Fibroblast of lung (primary cell): ENCODE results near the gene IGF1R. TPM values are rescaled to one million over a fixed set of nuclear protein-coding genes. Genes with fewer than 3 reads are reported as not detected.

Experiments
- DNase-seq, 2 donors: peaks; one replicate each; pipeline versions ENCODE4 v3.0.0 to v3.0.0-alpha.2; 2010; ENCODE audit warnings: low read depth in 2 of 2
- H2AFZ ChIP-seq: 2 replicates; pipeline ENCODE4 v1.5.1; 2012; ENCODE audit warnings: low read length, control low read depth, inconsistent platforms
- H3K27ac ChIP-seq: 2 replicates; pipeline ENCODE4 v1.5.1; 2011; ENCODE audit warnings: low read length, control low read depth; ENCODE audit not compliant: insufficient read depth
- H3K27me3 ChIP-seq: 2 replicates; pipeline ENCODE4 v1.5.1; 2011; ENCODE audit warnings: mild to moderate bottlenecking, low read length; ENCODE audit not compliant: control insufficient read depth, insufficient read depth
- H3K36me3 ChIP-seq: 2 replicates; pipeline ENCODE4 v1.5.1; 2011; ENCODE audit warnings: low read length; ENCODE audit not compliant: control insufficient read depth, insufficient read depth
- H3K4me1 ChIP-seq: 2 replicates; pipeline ENCODE4 v1.5.1; 2011; ENCODE audit warnings: low read length; ENCODE audit not compliant: control insufficient read depth, insufficient read depth; ENCODE audit errors: extremely low read depth
- H3K4me2 ChIP-seq: 2 replicates; pipeline ENCODE4 v1.5.1; 2011; ENCODE audit warnings: low read length, control low read depth; ENCODE audit not compliant: insufficient read depth; ENCODE audit errors: extremely low read depth
- H3K4me3 ChIP-seq, 4 experiments: fragments of 200-600 bp in 1 of 4; sonication (generic) in 1 of 4; replicated peaks in 1 of 4; 2 replicates each; pipeline ENCODE4 v1.5.1; 2011 to 2016; ENCODE audit warnings: low read length in 4 of 4, low read depth in 3 of 4, mild to moderate bottlenecking in 3 of 4, control low read depth in 2 of 4, inconsistent platforms in 1 of 4, mixed read lengths in 1 of 4; ENCODE audit not compliant: insufficient read depth in 1 of 4; ENCODE audit errors: control extremely low read depth in 1 of 4
- H3K79me2 ChIP-seq: 2 replicates; pipeline ENCODE4 v1.5.1; 2012; ENCODE audit warnings: mild to moderate bottlenecking, low read length, inconsistent platforms; ENCODE audit not compliant: control insufficient read depth, insufficient read depth
- H3K9ac ChIP-seq: 2 replicates; pipeline ENCODE4 v1.5.1; 2011; ENCODE audit warnings: mild to moderate bottlenecking, low read length, control low read depth; ENCODE audit not compliant: insufficient read depth
- H3K9me3 ChIP-seq: 2 replicates; pipeline ENCODE4 v1.5.1; 2012; ENCODE audit warnings: low read depth, low read length; ENCODE audit not compliant: control insufficient read depth, insufficient read depth
- H4K20me1 ChIP-seq: 2 replicates; pipeline ENCODE4 v1.5.1; 2011; ENCODE audit warnings: low read length; ENCODE audit not compliant: control insufficient read depth, insufficient read depth; ENCODE audit errors: extremely low read depth
- CTCF ChIP-seq, 2 donors: IDR thresholded peaks in 1 of 2; conservative IDR thresholded peaks in 1 of 2; 1 replicate in 1 of 2; 2 replicates in 1 of 2; pipeline ENCODE4 v1.5.1; 2011 to 2012; ENCODE audit warnings: low read length in 2 of 2, control low read depth in 1 of 2, inconsistent platforms in 1 of 2, low read depth in 1 of 2, mild to moderate bottlenecking in 1 of 2
- EZH2 ChIP-seq: IDR thresholded peaks from 2 replicates; pipeline ENCODE4 v1.5.1; 2012; ENCODE audit warnings: low read length, control low read depth, mild to moderate bottlenecking; ENCODE audit errors: missing control alignments
- polyA plus RNA-seq, 2 donors: library from polyadenylated mRNA; depleted of rRNA in 1 of 2; stranded (reverse) in 1 of 2; unstranded in 1 of 2; fragments of >200 nt; gene quantifications; 2 replicates each; pipeline ENCODE4 v1.2.1, GENCODE V29; 2011 to 2012; ENCODE audit warnings: missing spikeins in 1 of 2
- total RNA-seq: library from RNA; depleted of rRNA; stranded (reverse); fragments of >200 nt; gene quantifications from 2 replicates; pipeline ENCODE4 v1.2.1, GENCODE V29; 2014

The IGF1R gene
- total and polyA plus RNA-seq, 2 donors (not counting 1 experiment from before 2014, with no cell fraction given) = 14.6 to 28.6 TPM

GRCh38 chr15:98666441-98666840 lies 18.1 kb downstream of the IGF1R start:
- H3K79me2 ChIP-seq = peaks cover 65% of the 10 kb centered on the region
- no peaks in the 10 kb centered on the region for H3K27me3 ChIP-seq
- no peaks in the 10 kb centered on the region for H4K20me1 ChIP-seq
- no peak overlapping the region for H2AFZ ChIP-seq
- peaks cover 26% of the 10 kb centered on the region for H3K4me1 ChIP-seq
- H3K9ac ChIP-seq = no peak overlapping the region
- no peak overlapping the region for H3K4me2 ChIP-seq
- DNase-seq = no peak
- H3K36me3 ChIP-seq = peaks cover 2% of the 10 kb centered on the region
- H3K9me3 ChIP-seq = no peaks in the 10 kb centered on the region
- H3K4me3 ChIP-seq = no peak overlapping the region
- TF ChIP-seq CTCF (conservative IDR thresholded peaks at IDR 0.05 in 1 of 2, IDR thresholded peaks at IDR 0.05 in 1 of 2; ENCODE audit: low read depth in 1 of 2, low read length in 2 of 2) (no peak), EZH2 (no peak)
- H3K27ac ChIP-seq = no peak overlapping the region

- TF ChIP-seq CTCF (conservative IDR thresholded peaks at IDR 0.05 in 1 of 2, IDR thresholded peaks at IDR 0.05 in 1 of 2; ENCODE audit: low read depth in 1 of 2, low read length in 2 of 2) = no peak
- peaks cover 30% of the 10 kb centered on the region for H3K4me1 ChIP-seq
- no peak overlapping the region for H3K4me2 ChIP-seq
- peaks cover 2% of the 10 kb centered on the region for H3K36me3 ChIP-seq
- H3K79me2 ChIP-seq = peaks cover 63% of the 10 kb centered on the region
- H2AFZ ChIP-seq = no peak overlapping the region
- H3K27ac ChIP-seq = no peak overlapping the region
- H3K27me3 ChIP-seq = no peaks in the 10 kb centered on the region
- H3K9me3 ChIP-seq = no peaks in the 10 kb centered on the region
- H3K4me3 ChIP-seq = no peak overlapping the region
- H4K20me1 ChIP-seq = no peaks in the 10 kb centered on the region
- no peak overlapping the region for H3K9ac ChIP-seq
- no peak for DNase-seq
Observed at GRCh38 chr15:98666841-98667240, 18.5 kb downstream of the IGF1R start.

GRCh38 chr15:98667521-98668179 lies 19.3 kb downstream of the IGF1R start:
- Histone ChIP-seq H3K36me3 (peaks cover 2% of the 10 kb centered on the region), H4K20me1 (no peaks in the 10 kb centered on the region), H3K79me2 (peaks cover 63% of the 10 kb centered on the region), H3K9ac (no peak overlapping the region), H3K4me3 (no peak overlapping the region), H2AFZ (no peak overlapping the region), H3K9me3 (no peaks in the 10 kb centered on the region), H3K4me2 (no peak overlapping the region), H3K27ac (peak overlapping the region; percentile 16), H3K27me3 (no peaks in the 10 kb centered on the region), H3K4me1 (peaks cover 32% of the 10 kb centered on the region)
- DNase-seq = no peak
- TF ChIP-seq CTCF (conservative IDR thresholded peaks at IDR 0.05 in 1 of 2, IDR thresholded peaks at IDR 0.05 in 1 of 2; ENCODE audit: low read depth in 1 of 2, low read length in 2 of 2) (no peak), EZH2 (no peak)
